ENCODE results near the gene TSHZ2. TPM values are rescaled to one million over a fixed set of nuclear protein-coding genes. Genes with fewer than 3 reads are reported as not detected.

The TSHZ2 gene
- total RNA-seq, 4 donors from 2014 or later: 28.6 to 40.1 (median 35.5) TPM

DNA sequence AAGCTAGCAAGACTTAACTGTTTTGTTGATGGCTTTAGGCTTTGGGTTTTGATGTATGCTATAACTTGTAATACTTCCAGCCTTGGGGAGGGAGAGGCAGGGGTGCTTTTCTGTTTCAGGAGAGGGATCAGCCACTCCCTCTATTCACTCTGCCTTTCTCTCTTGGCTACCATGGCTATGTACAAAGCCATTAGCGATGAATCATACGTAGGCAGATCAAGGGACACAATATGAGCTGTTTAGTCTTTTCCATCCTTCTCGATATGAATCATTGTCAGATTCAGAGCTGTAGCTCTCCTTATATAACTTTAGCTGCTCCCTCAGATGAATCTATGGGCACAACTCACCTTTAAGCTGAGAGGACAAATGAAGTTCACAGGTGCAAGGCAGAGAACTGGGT is 230.6 kb downstream of the TSHZ2 start:
- TF ChIP-seq, protein P1, sequence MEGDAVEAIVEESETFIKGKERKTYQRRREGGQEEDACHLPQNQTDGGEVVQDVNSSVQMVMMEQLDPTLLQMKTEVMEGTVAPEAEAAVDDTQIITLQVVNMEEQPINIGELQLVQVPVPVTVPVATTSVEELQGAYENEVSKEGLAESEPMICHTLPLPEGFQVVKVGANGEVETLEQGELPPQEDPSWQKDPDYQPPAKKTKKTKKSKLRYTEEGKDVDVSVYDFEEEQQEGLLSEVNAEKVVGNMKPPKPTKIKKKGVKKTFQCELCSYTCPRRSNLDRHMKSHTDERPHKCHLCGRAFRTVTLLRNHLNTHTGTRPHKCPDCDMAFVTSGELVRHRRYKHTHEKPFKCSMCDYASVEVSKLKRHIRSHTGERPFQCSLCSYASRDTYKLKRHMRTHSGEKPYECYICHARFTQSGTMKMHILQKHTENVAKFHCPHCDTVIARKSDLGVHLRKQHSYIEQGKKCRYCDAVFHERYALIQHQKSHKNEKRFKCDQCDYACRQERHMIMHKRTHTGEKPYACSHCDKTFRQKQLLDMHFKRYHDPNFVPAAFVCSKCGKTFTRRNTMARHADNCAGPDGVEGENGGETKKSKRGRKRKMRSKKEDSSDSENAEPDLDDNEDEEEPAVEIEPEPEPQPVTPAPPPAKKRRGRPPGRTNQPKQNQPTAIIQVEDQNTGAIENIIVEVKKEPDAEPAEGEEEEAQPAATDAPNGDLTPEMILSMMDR (IDR thresholded peaks at IDR 0.05; ENCODE audit: low read depth): no peak

DNA sequence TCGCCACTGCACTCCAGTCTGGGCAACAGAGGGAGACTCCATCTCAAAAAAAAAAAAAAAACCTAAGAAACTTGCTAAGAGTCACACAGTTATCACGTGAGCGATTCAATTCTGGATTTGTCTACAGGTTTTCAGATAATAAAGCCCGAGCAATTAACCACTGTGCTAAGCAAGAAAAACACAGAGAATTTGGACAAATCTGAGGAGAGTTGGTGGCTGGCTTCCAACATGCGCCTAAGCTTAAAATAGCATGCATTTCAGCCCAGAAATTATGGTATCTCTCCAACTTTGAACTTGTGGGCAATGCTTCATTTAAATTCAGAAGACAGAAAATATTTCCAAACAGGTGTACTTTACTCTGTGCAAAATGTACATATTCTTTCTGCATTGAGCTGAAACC is 232.9 kb downstream of the TSHZ2 start:
- TF ChIP-seq, protein P1 (IDR thresholded peaks at IDR 0.05; ENCODE audit: low read depth): no peak

DNA sequence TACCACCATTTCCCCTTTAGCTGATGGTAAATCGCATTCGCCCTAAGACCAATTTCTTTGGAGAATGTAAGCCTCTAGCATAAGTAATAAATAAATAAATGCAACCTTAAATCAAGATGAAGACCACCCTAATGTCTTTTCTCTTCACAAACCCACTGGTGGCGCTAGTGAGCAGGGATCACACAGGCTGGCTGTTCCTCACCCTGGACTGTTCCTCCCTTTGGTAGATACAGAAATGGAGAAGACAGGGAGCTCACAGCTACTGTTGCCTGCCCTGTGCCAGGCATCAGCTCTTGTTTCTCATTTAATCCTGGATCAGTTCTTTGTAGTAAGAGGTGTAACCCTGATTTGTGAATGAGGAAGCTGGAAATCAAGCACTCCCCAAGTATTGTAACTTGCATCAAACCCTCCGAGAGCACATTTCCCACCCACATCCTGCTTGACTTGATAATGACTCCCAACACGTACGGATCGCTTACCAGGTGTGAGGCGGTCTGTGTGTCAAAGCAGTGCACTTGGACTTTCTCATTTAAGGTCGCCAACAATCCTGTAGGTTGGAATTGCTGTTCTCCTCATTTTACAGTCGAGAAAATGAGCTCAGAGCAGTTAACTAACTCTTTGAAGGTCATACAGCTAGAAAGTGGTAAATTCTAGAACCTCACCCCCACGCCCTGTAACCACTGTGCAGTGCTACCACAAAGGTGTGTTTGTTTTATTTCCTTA is 236.1 kb downstream of the TSHZ2 start:
- TF ChIP-seq, protein P1 (IDR thresholded peaks at IDR 0.05; ENCODE audit: low read depth): no peak

DNA sequence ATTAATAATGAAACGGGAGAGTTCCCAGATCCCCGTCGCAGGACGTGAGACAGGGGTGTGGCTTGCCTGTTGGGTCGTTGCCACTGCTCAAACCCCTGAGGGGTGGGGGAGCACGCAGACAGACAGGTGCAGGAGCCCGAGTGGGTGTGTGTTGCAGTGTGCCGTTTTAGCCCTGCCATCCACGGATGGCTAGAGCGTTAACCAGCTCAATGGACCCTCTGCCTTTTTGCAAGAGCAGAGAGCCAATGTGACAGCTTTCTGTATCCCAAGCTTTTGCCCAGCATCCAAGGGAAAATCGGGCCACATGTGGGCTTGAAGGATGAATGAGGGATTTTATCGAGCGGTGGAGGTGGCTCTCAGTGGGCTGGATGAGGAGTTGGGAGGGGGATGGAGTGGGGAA is 237.9 kb downstream of the TSHZ2 start:
- TF ChIP-seq, protein P1 (IDR thresholded peaks at IDR 0.05; ENCODE audit: low read depth): no peak

DNA sequence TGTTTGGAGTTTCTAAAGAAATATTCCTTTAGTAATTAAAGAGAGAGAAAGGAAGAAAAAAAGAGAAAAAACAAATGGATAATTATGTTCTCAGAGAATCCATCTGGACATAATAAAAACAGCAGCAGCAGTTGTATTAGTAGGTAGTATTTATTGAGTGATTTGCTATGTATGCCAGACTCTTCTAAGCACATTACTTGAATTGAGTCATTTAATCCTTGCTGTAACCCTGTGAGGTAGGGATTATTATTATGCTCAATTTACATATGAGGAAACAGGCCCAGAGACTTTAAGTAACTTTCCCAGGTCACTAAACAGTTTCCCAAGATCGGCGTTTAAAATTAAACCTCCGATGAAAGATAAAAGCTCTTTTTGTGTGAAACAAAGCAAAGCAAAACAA is 238.8 kb downstream of the TSHZ2 start:
- TF ChIP-seq, protein P1 (IDR thresholded peaks at IDR 0.05; ENCODE audit: low read depth): no peak

DNA sequence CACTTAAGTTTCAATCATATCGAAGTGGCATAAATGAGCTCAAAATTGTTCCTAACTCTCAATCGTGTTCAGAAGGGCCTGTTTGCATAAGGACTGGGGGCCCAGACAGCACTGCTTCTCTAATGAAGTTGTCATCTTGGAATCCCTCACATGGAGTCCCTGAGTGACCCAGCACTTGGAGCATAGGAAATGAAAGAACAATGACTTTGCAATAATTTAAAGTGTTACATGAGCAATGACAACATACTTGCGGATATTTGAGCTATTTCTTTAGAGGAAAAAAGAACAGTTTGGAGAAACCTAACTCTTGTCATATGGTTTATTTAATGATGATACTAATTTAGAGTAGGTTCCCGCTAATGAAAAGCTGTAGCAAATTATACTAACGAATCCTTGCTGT is 239.9 kb downstream of the TSHZ2 start:
- TF ChIP-seq, protein P1 (IDR thresholded peaks at IDR 0.05; ENCODE audit: low read depth): no peak

DNA sequence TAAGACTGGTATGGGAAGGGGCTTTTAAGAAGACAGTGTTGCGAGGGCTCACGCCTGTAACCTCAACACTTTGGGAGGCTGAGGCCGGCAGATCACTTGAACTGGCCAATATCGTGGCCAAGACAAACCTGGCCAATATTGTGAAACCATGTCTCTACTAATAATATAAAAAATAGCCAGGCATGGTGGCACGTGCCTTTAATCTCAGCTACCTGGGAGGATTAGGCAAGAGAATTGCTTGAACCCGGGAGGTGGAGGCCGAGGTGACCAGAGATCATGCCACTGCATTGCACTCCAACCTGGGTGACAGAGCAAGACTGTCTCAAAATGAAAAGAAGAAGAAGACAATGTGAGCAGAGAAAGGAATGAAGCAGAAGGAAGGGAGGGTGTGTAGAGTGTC is 242.2 kb downstream of the TSHZ2 start:
- TF ChIP-seq, protein P1 (IDR thresholded peaks at IDR 0.05; ENCODE audit: low read depth): no peak
